SK-MEL-5 (cell line): ENCODE measurements around the gene SEPHS2. TPM values are rescaled to one million over a fixed set of nuclear protein-coding genes. Genes with fewer than 3 reads are reported as not detected.

Experiments
- DNase-seq: peaks from one replicate; pipeline ENCODE4 v3.0.0-alpha.2; 2016; ENCODE audit warnings: low read depth, low spot score
- in situ Hi-C: cut with HindIII; loops from 2 replicates; pipeline ENCODE4 v1.10.0; 2016; ENCODE audit warnings: low sequenced_read_pairs, high pct_unique_total_duplicates, low pct_unique_long_range_greater_than_20kb
- small RNA-seq, 2 experiments: library from RNA; depleted of rRNA; stranded (forward); fragments of <200 nt; gene quantifications; one replicate each; pipeline ENCODE3, GENCODE V24; 2014
- total RNA-seq: library from RNA; depleted of rRNA; stranded (reverse); fragments of >200 nt; shearing (Covaris generic); gene quantifications from 2 replicates; pipeline ENCODE4 v1.2.3, GENCODE V29; 2014; rRNA removed

SEPHS2 gene
- total RNA-seq, 1 experiment from 2014 or later, result 5.4 TPM

- no peak for DNase-seq
- in situ Hi-C loops, result no loop called here
These were observed 51.0 kb downstream of the SEPHS2 start for GRCh38 chr16:30394592-30395154.

Small RNAs within 50 kb of the gene (small RNA-seq; reads per million reads assigned to genes)
- gene RF00019, result 0 reads per million in 2 experiments
- 0.10 to 0.64 reads per million in 2 experiments for gene RF00406
- gene RNU7-61P, result 0 to 0.05 reads per million in 2 experiments

Other genes starting within 250 kb of the SEPHS2 start
- 1.4 and 3.6 TPM in 2 replicates for gene SULT1A3, start 246.6 kb downstream of the SEPHS2 start, total RNA-seq
- gene NPIPB13, start 197.4 kb downstream of the SEPHS2 start, total RNA-seq, result 0.90 and 0.95 TPM in 2 replicates
- gene CD2BP2, start 90.6 kb downstream of the SEPHS2 start, total RNA-seq, result 38.8 and 43.5 TPM in 2 replicates
- 12.6 and 14.6 TPM in 2 replicates for gene TBC1D10B, start 75.4 kb downstream of the SEPHS2 start, total RNA-seq
- gene MYL11, start 71.1 kb downstream of the SEPHS2 start, total RNA-seq, result not detected in 2 replicates
- not detected in 2 replicates for gene SEPTIN1, start 63.3 kb downstream of the SEPHS2 start, total RNA-seq
- 0.64 and 0.95 TPM in 2 replicates for gene ZNF48, start 50.5 kb downstream of the SEPHS2 start, total RNA-seq
- gene ZNF771, start 38.3 kb downstream of the SEPHS2 start, total RNA-seq, result 3.7 and 7.2 TPM in 2 replicates
- gene DCTPP1, start 15.8 kb downstream of the SEPHS2 start, total RNA-seq, result 11.9 and 21.7 TPM in 2 replicates
- gene ITGAL, start 26.9 kb upstream of the SEPHS2 start, total RNA-seq, result not detected in 2 replicates
- 40.4 and 43.1 TPM in 2 replicates for gene ZNF768, start 80.7 kb upstream of the SEPHS2 start, total RNA-seq
- 4.1 and 4.6 TPM in 2 replicates for gene ZNF747, start 89.0 kb upstream of the SEPHS2 start, total RNA-seq
- gene ZNF764, start 112.5 kb upstream of the SEPHS2 start, total RNA-seq, result 4.1 and 4.9 TPM in 2 replicates
- 16.3 and 23.4 TPM in 2 replicates for gene ZNF688, start 125.8 kb upstream of the SEPHS2 start, total RNA-seq
- gene ZNF785, start 139.8 kb upstream of the SEPHS2 start, total RNA-seq, result 12.1 and 13.0 TPM in 2 replicates
- gene ZNF689, start 164.5 kb upstream of the SEPHS2 start, total RNA-seq, result 23.0 TPM in 2 replicates
- gene PRR14, start 205.1 kb upstream of the SEPHS2 start, total RNA-seq, result 3.0 and 5.0 TPM in 2 replicates
- 8.8 and 8.9 TPM in 2 replicates for gene FBRS, start 212.6 kb upstream of the SEPHS2 start, total RNA-seq